HL-60/S4 treated with retinoic acid at 250 ng/mL for 4 days and 3 days (cell line): ENCODE measurements around the gene ZMIZ1.

ENCODE experiments used
- in situ Hi-C: fragments of 300-500 bp; cut with MboI; formaldehyde crosslinking; loops from 2 replicates; pipeline ENCODE4 v1.7.0; 2022; ENCODE audit warnings: low sequenced_read_pairs

The ZMIZ1 gene

DNA sequence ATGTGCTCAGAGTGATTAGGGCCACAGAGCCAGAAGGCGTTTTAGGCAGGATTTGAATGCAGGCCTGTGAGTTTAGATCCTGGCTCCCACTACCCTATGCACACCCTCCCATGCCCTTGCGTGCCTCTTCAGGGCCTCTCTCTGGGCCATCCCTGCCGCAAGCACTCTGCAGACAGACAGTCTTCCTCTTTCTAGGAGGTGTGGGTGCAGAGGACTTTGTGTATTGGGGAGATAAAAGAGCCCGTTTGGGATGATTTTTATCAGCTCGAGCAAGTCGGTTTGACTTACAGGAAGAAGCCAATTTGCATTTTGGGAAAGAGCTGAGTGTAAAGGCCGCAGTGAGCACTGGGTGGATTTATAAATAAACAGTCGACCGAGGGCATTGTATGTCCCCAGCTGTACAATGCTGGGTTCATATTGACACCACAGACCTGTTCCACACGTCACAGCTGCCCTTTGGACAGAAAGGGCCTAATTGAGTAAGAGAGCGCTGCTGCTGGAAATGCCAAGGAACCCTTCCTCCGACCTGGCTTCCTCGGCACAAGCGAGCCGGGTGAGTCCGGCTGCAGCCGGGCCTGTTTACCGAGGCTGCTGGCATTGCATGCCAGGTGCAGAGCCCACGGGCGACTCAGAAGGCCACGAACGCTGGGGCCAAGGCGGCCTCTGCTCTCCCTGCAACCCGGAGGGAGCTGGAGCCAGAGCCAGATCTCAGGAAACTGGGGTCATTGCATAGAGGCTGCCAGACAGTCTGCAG lies 25.1 kb downstream of the ZMIZ1 start:
- in situ Hi-C loops: no loop called here

DNA sequence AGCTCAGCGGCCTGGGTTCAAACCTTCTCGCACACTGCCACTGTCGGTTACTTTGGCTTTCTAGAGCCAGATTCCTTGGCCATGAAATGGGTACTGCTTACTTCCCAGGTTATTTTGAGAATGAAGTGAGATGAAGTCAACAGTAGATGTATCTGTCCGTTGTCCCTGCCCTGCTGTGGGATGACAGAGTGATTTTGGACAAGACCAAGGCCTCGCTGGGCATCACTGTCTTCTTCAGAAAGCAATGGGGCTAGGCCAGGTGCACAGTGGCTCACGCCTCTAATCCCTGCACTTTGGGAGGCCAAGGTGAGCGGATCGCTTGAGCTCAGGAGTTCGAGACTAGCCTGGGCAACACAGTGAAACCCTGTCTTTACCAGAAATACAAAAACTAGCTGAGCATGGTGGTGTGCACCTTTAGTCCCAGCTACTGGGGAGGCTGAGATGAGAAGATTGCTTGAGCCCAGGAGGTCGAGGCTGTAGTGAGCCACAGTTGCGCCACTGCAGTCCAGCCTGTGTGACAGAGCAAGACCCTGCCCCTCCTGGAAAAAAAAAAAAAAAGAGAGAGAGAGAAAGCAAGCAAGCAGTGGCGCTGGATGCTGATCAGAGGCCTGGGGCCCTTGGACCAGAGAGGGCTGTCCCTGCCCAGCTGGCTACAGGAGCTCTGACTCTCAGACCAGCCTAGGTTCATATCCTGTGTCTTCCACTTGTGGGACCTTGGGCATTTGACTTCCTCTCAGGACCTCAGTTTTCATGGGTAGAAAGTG lies 25.8 kb downstream of the ZMIZ1 start:
- in situ Hi-C loops: no loop called here

DNA sequence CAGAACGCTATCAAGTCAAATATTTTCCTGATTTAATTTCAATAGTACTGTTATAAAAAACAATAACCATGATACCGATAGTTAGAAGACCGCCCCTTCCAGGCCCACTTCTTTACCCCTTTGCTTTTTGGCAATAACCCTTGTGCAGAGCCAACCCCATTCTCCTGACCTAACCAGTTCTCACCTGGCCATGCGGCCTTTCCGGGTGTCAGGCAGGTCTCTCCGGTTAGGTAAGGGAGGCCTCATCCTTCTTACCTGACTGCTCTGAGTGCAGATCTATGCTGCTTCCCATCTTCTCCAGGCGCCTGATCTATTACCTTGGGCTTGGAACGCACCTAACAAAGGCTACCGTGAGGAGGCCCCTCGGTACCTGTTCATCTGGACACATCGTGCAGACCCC lies 26.6 kb downstream of the ZMIZ1 start:
- in situ Hi-C loops: no loop called here

DNA sequence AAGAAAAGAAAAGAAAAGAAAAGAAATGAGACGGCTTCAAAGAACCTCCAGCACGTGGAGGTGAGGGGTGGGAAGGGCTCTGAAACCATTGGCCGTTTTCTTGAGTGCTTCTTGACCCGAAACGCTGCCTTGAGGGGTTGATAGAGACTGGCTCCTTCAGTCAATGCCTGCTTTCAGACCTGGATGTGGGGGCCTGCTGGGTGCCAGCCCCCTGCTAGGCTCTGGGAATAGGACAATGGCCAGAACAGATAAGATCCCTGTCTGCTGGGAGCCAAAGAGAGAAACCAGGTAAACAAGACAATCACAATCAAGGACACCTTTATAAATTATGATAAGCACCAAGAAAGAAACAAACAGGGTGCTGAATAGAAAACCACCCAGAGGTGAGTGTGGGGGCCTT lies 27.7 kb downstream of the ZMIZ1 start:
- in situ Hi-C loops: no loop called here

DNA sequence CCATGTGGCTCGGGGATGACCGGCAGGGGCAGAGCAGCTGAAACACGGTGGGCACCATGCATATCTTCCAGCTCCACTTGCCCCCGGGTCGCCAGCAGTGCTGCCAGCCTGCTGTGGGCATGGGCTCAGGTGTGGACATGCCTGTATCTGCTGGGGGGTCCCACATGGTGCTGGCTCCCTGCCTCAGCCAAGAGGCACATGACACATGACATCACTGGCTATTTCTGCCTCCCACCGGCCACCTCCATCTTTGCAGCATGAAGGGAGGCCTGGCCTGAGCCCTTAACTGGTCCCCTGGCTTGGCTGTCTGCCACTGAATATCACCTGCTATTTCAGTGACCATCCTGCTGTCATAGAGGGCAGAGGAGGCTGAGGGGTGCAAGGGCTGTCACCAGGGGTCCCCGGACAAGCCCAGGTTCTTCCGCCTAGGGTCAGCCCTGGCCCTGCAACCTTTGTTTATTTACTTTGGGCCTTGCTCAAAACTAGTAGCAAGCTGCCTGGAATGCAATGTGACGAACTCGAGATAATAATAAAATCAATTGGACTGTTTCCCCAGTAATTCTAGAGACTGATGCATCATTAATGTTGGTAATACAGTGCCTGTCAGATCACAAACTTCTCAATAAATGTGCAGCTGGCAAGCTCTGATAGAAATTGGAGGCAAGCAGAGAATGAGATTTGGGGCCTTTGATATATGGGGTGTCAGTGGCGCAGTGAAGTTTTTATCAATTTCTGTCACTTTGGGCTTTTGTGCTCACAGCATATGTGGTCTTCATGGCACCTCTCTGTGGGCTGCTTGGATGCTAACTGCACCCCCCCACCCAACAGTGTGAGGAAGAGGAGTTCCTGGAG lies 28.5 kb downstream of the ZMIZ1 start:
- in situ Hi-C loops: no loop called here

DNA sequence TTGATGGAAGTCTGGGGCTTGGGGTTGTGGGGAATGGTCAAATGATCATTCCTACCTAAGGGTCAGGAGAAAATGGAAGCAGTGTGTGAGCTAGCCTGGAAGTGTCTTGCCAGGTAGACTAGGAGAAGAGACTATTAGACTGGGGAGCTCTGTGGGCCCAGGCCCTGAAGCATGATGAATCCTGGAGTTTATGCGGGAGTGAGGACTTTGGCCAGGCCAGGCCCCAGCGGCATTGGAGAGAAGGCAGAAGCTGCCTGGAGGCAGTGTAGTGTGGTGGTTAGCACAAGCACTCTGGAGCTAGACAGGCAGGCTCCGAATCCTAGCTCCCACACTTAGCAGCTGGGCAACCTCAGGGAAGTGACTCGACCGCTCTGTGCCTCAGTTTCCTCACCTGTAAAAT lies 29.3 kb downstream of the ZMIZ1 start:
- in situ Hi-C loops: no loop called here

DNA sequence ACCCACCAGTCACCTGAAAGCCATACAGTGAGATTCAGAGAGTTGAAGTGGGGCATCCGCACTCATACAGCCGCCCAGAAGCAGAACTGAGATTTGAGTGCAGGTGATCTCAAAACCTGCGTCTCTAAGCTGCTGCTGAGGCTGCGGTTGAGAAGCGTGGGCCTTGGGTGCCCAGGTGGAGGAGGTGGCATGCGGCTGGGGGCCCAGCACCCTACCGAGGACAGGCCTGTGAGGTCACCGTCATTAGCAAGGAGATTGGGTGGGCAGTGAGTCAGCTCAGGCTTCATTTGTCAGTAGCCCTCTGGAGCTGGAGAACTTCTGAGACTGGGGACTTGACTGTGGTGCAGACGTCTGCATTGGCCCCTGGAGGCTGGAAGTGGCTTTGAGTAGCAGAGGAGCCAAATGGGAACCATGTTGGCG lies 29.8 kb downstream of the ZMIZ1 start:
- in situ Hi-C loops: no loop called here

DNA sequence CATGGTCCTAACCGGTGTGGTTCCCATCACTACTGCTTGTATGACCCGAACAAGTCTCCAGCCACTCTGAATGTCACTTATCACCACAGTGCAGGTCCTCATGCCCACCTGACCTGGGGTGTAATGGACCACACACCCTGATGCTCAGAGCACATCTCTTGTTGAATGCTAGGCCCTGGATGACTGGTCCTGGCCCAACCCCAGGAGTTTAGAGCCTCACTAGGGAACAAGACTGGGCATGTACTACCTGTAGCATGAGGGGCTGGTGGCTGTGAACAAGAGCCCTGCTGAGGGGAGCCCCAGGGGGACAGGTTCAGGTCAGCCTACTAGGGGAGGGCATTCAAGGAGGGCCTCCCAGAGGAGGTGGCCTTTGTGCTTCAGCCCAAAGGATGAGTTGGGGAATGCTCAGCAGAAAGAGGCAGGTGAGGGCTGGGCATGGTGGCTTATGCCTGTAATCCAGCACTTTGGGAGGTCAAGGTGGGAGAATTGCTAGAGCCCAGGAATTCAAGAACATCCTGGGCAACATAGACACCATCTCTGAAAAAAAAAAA lies 31.2 kb downstream of the ZMIZ1 start:
- in situ Hi-C loops: no loop called here

DNA sequence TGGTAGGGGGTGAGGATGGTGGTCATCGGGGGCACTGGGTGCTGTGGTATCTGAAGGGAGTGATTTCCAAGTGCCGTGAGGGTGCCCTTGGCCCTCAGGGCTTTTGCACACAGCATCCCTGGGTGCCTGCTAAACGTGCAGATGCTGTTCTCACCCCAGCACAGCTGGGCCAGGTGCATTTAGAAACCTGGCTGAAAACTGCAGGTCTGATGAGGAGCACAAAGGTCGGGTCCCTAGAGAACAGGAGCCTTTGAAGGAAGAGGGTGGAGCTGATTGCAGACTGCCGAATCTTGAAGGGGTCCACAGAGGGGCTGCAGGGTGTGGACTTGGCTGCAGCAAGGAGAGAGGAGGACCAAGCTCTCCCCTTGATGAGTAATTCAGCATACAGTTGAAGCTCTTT lies 32.0 kb downstream of the ZMIZ1 start:
- in situ Hi-C loops: no loop called here

DNA sequence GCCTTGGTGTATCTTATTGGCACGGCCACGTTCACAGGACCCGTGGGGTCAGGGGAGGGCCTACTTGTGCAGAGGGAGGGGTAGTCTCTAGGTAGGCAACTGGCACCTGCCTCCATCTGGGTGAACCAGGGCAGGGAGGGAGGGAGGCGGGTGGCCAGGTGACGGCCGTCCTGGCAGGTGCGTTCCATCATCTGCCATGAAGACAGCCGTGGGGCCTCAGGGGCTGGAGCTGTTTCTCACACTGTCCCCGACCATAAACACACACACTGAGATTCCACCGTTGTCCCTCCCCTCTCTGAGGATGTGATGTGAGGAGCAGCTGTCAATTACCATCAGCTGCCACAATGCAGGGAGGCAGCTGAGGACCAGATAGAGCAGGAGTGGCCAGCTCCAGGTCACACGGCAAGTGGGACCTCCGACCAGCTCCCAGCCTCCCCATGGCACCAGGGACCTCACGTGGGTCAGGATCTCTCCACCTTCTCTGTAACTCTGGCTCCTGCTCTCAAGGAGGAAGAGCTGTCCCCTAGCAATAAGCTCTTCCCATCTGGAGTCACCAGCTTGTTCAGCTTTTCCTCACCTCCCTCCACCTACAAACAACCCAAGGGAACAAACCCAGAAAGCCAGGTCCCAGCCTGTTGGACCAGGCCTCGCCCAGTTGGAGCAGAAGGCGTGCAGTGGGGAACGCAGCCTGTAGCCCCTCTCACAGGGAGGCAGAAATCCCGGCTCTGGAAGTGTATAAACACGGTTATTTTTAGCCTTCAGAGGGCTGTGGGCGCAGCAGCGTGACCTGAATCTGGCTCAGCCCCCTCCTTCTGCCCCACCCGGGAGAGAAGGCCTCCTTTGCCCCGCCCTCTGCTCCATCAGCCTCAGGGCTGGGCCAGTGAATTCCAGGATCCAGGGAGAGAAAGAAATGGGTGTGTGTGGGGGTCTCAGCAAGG lies 33.1 kb downstream of the ZMIZ1 start:
- in situ Hi-C loops: no loop called here

DNA sequence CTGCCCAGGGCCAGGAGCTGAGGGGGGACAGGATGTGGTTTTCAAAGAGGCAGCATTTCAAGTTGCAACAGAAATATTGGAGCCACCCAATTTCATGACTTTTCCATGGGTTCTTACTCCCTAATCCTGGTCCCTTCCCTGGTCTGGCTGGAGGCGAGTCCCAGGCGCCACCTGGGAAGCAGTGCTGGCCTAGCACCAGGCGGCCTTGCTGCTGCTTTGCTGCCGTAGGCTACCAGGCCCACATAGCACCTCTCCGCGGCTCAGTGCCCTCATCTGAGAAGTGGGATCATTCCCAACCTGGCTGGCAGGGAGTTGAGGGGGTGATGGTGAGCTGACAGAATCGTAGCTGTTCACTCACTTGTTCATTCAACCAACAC lies 33.7 kb downstream of the ZMIZ1 start:
- in situ Hi-C loops: no loop called here

DNA sequence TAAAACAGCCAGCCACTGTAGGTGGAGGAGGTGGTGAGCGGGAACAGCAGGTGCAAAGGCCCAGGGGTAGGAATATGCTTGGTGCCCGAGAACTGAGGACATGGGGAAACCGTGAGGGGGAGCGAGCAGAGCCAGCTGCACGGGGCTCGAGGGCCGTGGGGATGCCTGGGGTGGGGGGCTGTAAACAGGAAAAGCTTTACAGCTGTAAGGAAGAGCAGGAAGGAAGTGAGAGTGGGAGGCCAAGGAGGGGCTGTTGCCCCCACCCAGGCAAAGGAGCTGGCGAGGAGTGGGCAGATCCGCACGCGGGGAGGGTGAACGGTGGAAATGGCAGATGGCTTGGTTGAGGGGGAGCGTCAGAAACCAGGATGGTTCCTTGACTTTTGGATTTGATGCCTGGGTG lies 34.4 kb downstream of the ZMIZ1 start:
- in situ Hi-C loops: no loop called here

DNA sequence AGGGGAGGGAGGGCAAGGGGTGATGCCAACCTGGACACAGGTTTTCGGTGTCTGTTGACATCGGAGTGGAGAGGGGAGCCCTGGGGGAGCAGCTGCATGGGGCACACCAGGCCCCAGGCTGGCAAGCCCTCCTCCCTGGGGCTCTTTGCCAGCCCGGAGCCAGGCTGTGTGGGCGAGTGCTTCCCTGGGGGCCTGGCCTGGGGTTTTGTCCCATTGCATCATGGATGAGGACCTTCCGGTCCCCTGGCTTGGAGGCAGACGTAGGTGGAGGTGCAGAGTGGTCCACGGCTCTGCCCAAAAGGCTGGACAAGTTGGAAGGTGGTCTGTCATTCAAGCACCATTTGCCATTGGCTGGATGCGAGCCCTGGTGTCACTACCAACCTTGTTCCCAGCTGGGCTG lies 34.8 kb downstream of the ZMIZ1 start:
- in situ Hi-C loops: no loop called here

DNA sequence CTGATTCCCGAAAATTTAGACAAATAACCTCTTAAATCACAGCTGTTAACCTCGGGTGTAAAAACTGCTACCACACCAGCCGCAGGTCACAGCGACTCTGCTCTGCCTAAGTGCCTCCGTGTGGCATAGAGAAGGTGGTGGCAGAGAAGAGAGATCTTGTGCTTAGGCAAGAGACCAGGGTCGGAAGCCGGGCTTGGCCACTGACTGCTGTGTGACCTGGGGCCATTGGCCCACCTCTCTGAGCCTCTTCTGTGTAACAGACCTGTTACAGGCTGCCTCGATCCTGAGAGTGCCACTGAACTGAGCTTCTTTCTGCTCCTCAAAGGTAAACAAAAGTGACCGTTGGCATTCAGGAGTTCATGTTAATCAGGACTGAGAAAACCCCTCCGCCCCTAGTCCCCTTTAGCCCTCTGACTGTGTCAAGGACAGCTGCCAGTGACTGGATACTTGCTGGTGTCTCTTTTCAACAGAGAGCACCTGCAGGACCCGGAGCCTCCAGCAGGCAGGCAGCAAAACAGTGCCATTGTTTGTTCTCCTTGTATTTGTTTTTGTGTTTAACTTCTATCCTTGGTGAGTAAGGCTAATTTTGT lies 36.5 kb downstream of the ZMIZ1 start:
- in situ Hi-C loops: no loop called here

DNA sequence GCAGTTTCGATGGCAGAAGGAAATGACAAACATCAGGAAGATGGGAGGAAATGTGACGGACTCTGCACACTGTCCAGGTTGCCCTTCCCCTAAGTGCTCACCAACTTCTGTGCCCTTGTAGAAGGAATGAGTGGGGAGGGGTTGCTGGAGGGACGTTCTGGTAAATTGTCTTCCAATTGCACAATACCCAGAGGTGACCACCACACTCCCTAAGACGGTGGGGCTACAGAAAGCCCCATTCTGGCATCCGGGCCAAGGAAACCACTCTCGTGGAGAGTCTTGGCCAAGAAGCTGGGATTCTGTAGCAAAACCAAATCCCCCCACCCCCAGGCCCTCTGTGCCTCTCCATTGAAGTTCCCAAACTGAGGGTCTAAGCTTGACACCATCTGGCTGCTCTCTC lies 37.1 kb downstream of the ZMIZ1 start:
- in situ Hi-C loops: no loop called here

DNA sequence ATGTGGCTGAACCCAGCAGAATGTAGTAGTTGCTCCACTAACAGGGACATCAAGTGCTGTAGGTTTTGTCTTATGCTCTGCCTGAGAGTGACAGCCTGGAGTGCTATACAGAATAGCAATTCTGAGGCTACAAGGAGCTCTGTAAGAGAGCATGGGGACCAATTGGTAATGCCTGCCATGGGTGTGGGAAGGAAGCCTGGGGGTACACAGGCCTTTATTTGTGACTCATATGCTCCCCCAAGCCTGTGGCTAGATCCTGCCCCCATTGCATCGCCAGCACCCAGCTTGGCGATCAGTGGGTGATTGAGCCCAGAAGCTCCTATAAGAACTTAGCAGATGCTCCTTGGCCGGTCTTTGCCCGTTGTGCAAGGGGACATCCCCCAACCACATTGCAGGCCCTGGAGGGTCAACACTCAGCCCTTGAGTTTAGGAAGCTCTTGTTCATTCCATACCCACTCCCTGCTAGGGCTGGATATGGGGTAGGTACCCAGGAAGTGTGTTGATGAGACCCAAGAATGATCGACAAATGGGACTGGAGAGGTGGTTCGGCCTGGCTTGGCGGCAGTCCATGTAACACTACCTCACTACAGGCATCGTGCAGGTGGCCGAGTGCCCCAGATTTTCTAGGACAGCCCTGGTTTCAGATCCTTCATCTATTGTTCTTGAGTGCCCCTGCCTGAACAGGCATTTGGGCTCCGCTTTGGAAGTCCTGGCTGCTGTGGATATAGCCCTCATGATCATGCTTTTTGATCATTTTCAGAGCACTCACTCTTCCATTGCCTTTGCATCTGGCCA lies 37.7 kb downstream of the ZMIZ1 start:
- in situ Hi-C loops: no loop called here

DNA sequence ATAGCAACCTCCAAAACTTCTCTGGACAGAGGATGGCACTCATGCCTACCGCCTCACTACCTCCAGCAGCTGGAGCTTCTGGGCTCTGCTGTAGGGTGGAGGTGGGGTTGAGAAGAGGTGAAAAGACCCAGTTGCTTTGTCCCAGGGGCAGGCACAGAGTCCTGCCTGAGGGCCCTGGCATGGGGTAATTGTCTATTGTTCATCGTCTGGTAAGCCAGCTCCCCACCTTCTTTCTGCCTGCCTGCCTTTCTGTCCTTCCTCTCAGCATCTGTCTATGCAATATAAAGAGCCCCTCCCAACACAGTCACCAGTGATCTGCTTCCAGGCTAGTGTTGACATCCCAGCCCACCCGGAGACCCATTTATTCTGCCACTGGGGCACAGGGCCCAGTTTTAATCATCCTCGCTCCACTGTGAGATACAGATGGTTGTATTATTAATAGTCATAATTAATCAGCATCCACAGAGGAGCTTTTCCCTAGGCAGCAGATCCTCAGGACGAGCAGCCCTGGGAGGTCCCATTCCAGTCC lies 39.0 kb downstream of the ZMIZ1 start:
- in situ Hi-C loops: no loop called here

DNA sequence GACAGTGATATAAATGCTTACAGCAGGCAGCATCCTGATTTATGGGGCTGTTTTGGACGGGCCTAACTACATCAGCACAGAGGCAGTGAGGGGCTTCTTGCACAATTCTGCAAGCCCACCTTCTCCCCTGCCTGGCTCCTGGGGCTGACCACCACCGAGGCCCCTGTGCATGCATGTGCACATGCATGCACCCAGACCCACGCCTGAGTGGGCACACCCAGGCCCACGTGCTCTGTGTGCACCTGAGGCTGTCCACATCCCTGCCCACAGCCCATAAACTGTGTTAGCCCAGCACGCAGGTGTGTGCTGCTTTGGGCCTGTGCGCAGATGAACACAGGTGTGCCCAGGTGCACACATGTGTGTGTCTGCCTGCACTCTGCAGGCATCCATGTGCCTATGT lies 40.0 kb downstream of the ZMIZ1 start:
- in situ Hi-C loops: no loop called here

DNA sequence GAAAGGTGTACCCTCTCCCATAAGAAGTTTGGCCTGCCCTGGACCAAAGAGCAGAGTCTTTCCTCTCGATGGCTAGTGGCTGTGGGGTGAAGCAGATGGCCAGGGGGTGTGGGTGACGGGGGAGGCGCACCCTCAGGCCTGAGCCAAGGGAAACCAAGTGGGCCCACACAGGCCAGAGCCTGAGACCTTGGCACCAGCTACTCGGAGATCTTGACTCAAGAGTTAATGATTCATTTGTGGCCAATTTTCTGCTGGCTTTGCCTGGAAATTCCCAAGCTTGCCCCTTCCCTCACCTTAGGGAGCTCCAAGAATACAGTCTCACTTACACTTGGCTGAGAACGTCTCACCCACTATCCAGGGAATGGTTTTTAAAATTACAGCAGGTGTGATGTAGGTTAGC lies 42.7 kb downstream of the ZMIZ1 start:
- in situ Hi-C loops: no loop called here
